Omental fat pad (tissue), 4 donors: ENCODE results near the gene PDZRN4. TPM values are rescaled to one million over a fixed set of nuclear protein-coding genes. Genes with fewer than 3 reads are reported as not detected.
A peak's percentile ranks its signal among the peaks of the same experiment; 100 is the strongest.

Experiments
- ATAC-seq: fragments of 150-250 bp; one replicate; pipeline ENCODE4 v1.9.1; 2016; ENCODE audit warnings: mild to moderate bottlenecking, moderate library complexity; ENCODE audit not compliant: low FRiP score
- DNase-seq: peaks from one replicate; pipeline ENCODE4 v3.0.0-alpha.2; 2019; ENCODE audit warnings: low spot score
- CTCF ChIP-seq, 3 donors: fragments of 450-650 bp; IDR thresholded peaks; one replicate each; pipeline ENCODE4 v1.5.1; 2016 to 2017; ENCODE audit warnings: antibody characterized with exemption in 3 of 3, mild to moderate bottlenecking in 3 of 3, moderate library complexity in 2 of 3
- total RNA-seq, 4 donors: library from RNA; depleted of rRNA; stranded (reverse); fragments of >200 nt; gene quantifications; one replicate each; pipeline ENCODE4 v1.1.0, GENCODE V29; 2016

Gene PDZRN4
- total RNA-seq, 4 donors from 2014 or later = 1.0 to 9.7 (median 4.3) TPM

GRCh38 chr12:41327096-41327895 is 139.2 kb downstream of the PDZRN4 start:
- TF ChIP-seq CTCF (IDR thresholded peaks at IDR 0.05) = no peak
- ATAC-seq (no peak), DNase-seq (no peak)

- DNase-seq = no peak
- no peak for ATAC-seq
- TF ChIP-seq CTCF (IDR thresholded peaks at IDR 0.05) = no peak
Measured at GRCh38 chr12:41333974-41334373, 145.9 kb downstream of the PDZRN4 start.

DNA sequence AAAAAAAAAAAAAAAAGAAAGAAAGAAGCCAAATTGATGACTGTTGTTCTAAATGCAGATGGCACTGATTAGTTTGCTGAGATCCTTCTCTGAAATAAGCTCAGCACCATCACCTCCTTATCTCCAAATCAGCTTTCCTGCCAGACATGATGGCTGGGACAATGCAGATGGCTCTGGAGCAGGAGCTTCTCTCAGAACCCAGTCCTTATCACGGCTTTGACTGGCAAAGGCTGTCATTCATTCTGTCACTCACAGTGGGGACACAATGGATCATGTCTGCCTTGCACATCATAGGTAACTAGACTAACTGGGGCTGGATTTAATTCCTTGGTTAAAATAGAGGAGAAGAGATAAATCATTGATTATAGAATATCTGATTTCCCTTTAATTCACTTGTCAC is 146.3 kb downstream of the PDZRN4 start:
- TF ChIP-seq CTCF (IDR thresholded peaks at IDR 0.05) = no peak
- no peak for ATAC-seq
- DNase-seq = no peak

DNA sequence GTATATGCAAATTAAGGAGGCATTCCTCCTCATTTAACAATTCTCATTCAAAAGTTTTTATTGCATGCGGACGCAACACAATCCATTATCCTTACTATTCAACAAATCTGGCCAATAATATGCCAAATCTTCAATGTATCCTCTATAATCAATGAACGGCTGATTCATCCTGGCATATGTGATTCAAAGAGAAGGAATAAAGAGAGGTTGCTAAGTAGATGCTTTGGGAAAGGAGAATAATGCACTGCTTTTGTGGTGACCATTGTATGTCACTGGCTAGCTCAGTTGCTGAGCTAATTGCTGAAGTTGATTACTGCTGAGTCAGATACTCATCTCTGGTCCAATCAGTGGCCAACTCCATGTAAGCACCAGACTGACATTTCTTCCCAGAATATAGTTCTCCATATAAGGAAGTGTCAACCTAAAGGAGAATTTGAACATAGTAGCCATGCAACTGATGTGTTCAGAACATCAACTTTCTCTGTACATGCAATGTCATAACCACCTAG is 148.0 kb downstream of the PDZRN4 start:
- ATAC-seq (no peak), DNase-seq (no peak)
- no peak for TF ChIP-seq CTCF (IDR thresholded peaks at IDR 0.05)

GRCh38 chr12:41339784-41340183 is 151.7 kb downstream of the PDZRN4 start:
- ATAC-seq (no peak), DNase-seq (no peak)
- TF ChIP-seq CTCF (IDR thresholded peaks at IDR 0.05) = no peak

DNA sequence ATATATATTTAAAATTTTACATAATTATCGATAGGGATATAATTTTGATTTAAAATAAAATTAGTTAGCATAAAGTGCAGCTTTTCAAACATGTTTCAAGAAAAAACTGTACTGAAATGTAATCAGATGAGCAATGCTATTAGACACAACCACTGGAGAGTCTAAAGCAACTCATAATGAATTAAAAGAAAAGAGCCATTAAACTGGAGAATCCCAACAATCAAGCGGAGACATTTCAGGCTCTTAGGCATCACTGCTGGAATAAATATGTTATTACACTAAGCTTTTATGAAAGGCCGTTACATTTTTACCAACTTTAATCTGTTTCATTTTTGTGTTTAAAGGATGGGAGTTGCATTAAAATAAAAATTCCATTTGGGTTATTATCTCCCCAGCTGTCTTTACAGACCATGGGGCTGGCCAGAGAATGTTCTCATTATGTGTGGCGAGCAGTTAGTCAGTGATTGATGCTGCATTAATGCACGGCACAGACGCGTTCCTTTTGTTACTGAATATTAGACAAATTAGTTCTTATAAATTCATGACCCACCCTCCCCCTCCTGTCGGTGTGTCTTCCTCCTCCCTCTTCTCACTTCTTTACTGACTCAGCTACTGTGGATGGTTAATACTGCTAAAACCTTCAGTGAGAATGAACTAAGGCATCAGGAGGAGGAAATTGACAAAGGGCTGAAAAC is 156.8 kb downstream of the PDZRN4 start:
- DNase-seq (no peak), ATAC-seq (peak; percentile 54)
- TF ChIP-seq CTCF (IDR thresholded peaks at IDR 0.05) = no peak
